WTC11 (cell line): Measurements from ENCODE around the gene STAB2. TPM values are rescaled to one million over a fixed set of nuclear protein-coding genes. Genes with fewer than 3 reads are reported as not detected.

ENCODE experiments used
- ATAC-seq: fragments of 200-7000 bp; cut with Tn5 transposase; 2 replicates; pipeline ENCODE4 v1.10.0; 2021; ENCODE audit warnings: mild to moderate bottlenecking, moderate library complexity
- CTCF ChIA-PET: fragments of 300-600 bp; sonication (Branson Sonifier 250); formaldehyde crosslinking; loops from one replicate; lab custom pipeline; 2021; ENCODE audit warnings: antibody characterized with exemption; lab: Charles Lee
- POLR2A ChIA-PET: fragments of 350-600 bp; sonication (Branson Sonifier 250); formaldehyde crosslinking; loops from one replicate; lab custom pipeline; 2021; ENCODE audit warnings: antibody characterized with exemption; lab: Charles Lee
- DNase-seq: peaks from one replicate; pipeline ENCODE4 v3.0.0; 2021; ENCODE audit warnings: low spot score
- H3K27ac Mint-ChIP-seq: 2 replicates; pipeline ENCODE4 v1.8.0; 2021; ENCODE audit warnings: mixed read lengths
- H3K27me3 Mint-ChIP-seq: 2 replicates; pipeline ENCODE4 v1.8.0; 2021; ENCODE audit warnings: low read depth, mild to moderate bottlenecking, moderate library complexity, mixed read lengths
- H3K36me3 Mint-ChIP-seq: 2 replicates; pipeline ENCODE4 v1.8.0; 2021; ENCODE audit warnings: mixed read lengths
- H3K4me1 Mint-ChIP-seq: 2 replicates; pipeline ENCODE4 v1.8.0; 2022; ENCODE audit warnings: mixed read lengths
- H3K4me3 Mint-ChIP-seq: 2 replicates; pipeline ENCODE4 v1.8.0; 2021; ENCODE audit warnings: mild to moderate bottlenecking, moderate library complexity, mixed read lengths
- H3K9me3 Mint-ChIP-seq: 2 replicates; pipeline ENCODE4 v1.8.0; 2021; ENCODE audit warnings: mixed read lengths
- CREB1 ChIP-seq: sonication (generic); formaldehyde crosslinking; IDR thresholded peaks from 2 replicates; pipeline ENCODE4 v1.8.0; 2023; ENCODE audit warnings: mild to moderate bottlenecking, missing genetic modification reagents
- CREM ChIP-seq: sonication (generic); formaldehyde crosslinking; IDR thresholded peaks from 2 replicates; pipeline ENCODE4 v1.8.1; 2022; ENCODE audit warnings: mild to moderate bottlenecking, missing genetic modification reagents, moderate library complexity
- ELF4 ChIP-seq: sonication (generic); formaldehyde crosslinking; IDR thresholded peaks from 2 replicates; pipeline ENCODE4 v1.8.1; 2022; ENCODE audit warnings: low read depth, mild to moderate bottlenecking, moderate library complexity, missing genetic modification reagents
- ESRRA ChIP-seq: sonication (generic); formaldehyde crosslinking; IDR thresholded peaks from 2 replicates; pipeline ENCODE4 v1.8.1; 2022; ENCODE audit warnings: mild to moderate bottlenecking, missing genetic modification reagents, borderline replicate concordance
- FOXP1 ChIP-seq: sonication (generic); formaldehyde crosslinking; IDR thresholded peaks from 2 replicates; pipeline ENCODE4 v1.8.0; 2022; ENCODE audit warnings: missing genetic modification reagents, mild to moderate bottlenecking, moderate library complexity, borderline replicate concordance
- GTF2I ChIP-seq: fragments of 250-450 bp; sonication (Bioruptor Pico); conservative IDR thresholded peaks from 2 replicates; pipeline ENCODE4 v1.4.0; 2021; ENCODE audit warnings: mild to moderate bottlenecking
- HMGA2 ChIP-seq: fragments of 250-450 bp; sonication (Bioruptor Pico); IDR thresholded peaks from 2 replicates; pipeline ENCODE4 v1.4.0; 2021; ENCODE audit warnings: mild to moderate bottlenecking, moderate library complexity
- JUN ChIP-seq: sonication (generic); formaldehyde crosslinking; IDR thresholded peaks from 2 replicates; pipeline ENCODE4 v1.8.0; 2023; ENCODE audit warnings: mild to moderate bottlenecking, missing genetic modification reagents
- MXD4 ChIP-seq: fragments of 250-450 bp; sonication (Bioruptor Pico); IDR thresholded peaks from 2 replicates; pipeline ENCODE4 v1.8.0; 2021; ENCODE audit warnings: mild to moderate bottlenecking, moderate library complexity, borderline replicate concordance
- NFE2L1 ChIP-seq: sonication (generic); formaldehyde crosslinking; IDR thresholded peaks from 2 replicates; pipeline ENCODE4 v1.8.1; 2023; ENCODE audit warnings: missing genetic modification reagents
- NR2C2 ChIP-seq: sonication (generic); formaldehyde crosslinking; IDR thresholded peaks from 2 replicates; pipeline ENCODE4 v1.8.0; 2022; ENCODE audit warnings: mild to moderate bottlenecking, missing genetic modification reagents
- NR3C1 ChIP-seq: sonication (generic); formaldehyde crosslinking; conservative IDR thresholded peaks from 2 replicates; pipeline ENCODE4 v1.8.1; 2023; ENCODE audit warnings: low read depth, mild to moderate bottlenecking, missing genetic modification reagents
- OVOL2 ChIP-seq: fragments of 250-450 bp; sonication (Bioruptor Pico); IDR thresholded peaks from 2 replicates; pipeline ENCODE4 v1.9.0; 2021; ENCODE audit warnings: mild to moderate bottlenecking, borderline replicate concordance
- PRRX2 ChIP-seq: fragments of 250-450 bp; sonication (Bioruptor Pico); IDR thresholded peaks from 2 replicates; pipeline ENCODE4 v1.8.0; 2021; ENCODE audit warnings: mild to moderate bottlenecking
- SMAD3 ChIP-seq: sonication (generic); formaldehyde crosslinking; IDR thresholded peaks from 2 replicates; pipeline ENCODE4 v1.8.0; 2022; ENCODE audit warnings: missing genetic modification reagents, mild to moderate bottlenecking, borderline replicate concordance
- TEAD1 ChIP-seq: sonication (generic); formaldehyde crosslinking; IDR thresholded peaks from 2 replicates; pipeline ENCODE4 v1.8.0; 2022; ENCODE audit warnings: mild to moderate bottlenecking, missing genetic modification reagents
- TEAD4 ChIP-seq: sonication (generic); formaldehyde crosslinking; IDR thresholded peaks from 2 replicates; pipeline ENCODE4 v1.8.0; 2022; ENCODE audit warnings: mild to moderate bottlenecking, missing genetic modification reagents
- ZBTB21 ChIP-seq: sonication (generic); formaldehyde crosslinking; IDR thresholded peaks from 2 replicates; pipeline ENCODE4 v1.8.1; 2023; ENCODE audit warnings: mild to moderate bottlenecking, missing genetic modification reagents, borderline replicate concordance
- ZNF396 ChIP-seq: fragments of 250-450 bp; sonication (Bioruptor Pico); IDR thresholded peaks from 2 replicates; pipeline ENCODE4 v1.8.0; 2021; ENCODE audit warnings: mild to moderate bottlenecking, moderate library complexity, borderline replicate concordance
- ZNF671 ChIP-seq: fragments of 250-450 bp; sonication (Bioruptor Pico); IDR thresholded peaks from 2 replicates; pipeline ENCODE4 v1.8.0; 2021; ENCODE audit warnings: mild to moderate bottlenecking
- total RNA-seq: library from RNA; stranded (reverse); gene quantifications from 3 replicates; pipeline ENCODE4 v1.2.3, GENCODE V29; 2021
- TF ChIP-seq, protein P1 (sequence below): fragments of 250-450 bp; sonication (Bioruptor Pico); IDR thresholded peaks from 2 replicates; pipeline ENCODE4 v1.9.0; 2021; ENCODE audit warnings: mild to moderate bottlenecking
- TF ChIP-seq, protein P2 (sequence below): fragments of 250-450 bp; sonication (Bioruptor Pico); IDR thresholded peaks from 2 replicates; pipeline ENCODE4 v1.9.0; 2021; ENCODE audit warnings: mild to moderate bottlenecking
- TF ChIP-seq, protein P3 (sequence below): sonication (generic); formaldehyde crosslinking; IDR thresholded peaks from 2 replicates; pipeline ENCODE4 v1.8.1; 2022; ENCODE audit warnings: low read depth, mild to moderate bottlenecking, moderate library complexity, missing genetic modification reagents, borderline replicate concordance
- TF ChIP-seq, protein P4 (sequence below): sonication (generic); formaldehyde crosslinking; IDR thresholded peaks from 2 replicates; pipeline ENCODE4 v1.8.0; 2022; ENCODE audit warnings: missing genetic modification reagents
- TF ChIP-seq, protein P5 (sequence below): sonication (generic); formaldehyde crosslinking; IDR thresholded peaks from 2 replicates; pipeline ENCODE4 v1.8.1; 2022; ENCODE audit warnings: missing genetic modification reagents, borderline replicate concordance

Gene STAB2
- total RNA-seq, 1 experiment from 2014 or later: 0.48 TPM

DNA sequence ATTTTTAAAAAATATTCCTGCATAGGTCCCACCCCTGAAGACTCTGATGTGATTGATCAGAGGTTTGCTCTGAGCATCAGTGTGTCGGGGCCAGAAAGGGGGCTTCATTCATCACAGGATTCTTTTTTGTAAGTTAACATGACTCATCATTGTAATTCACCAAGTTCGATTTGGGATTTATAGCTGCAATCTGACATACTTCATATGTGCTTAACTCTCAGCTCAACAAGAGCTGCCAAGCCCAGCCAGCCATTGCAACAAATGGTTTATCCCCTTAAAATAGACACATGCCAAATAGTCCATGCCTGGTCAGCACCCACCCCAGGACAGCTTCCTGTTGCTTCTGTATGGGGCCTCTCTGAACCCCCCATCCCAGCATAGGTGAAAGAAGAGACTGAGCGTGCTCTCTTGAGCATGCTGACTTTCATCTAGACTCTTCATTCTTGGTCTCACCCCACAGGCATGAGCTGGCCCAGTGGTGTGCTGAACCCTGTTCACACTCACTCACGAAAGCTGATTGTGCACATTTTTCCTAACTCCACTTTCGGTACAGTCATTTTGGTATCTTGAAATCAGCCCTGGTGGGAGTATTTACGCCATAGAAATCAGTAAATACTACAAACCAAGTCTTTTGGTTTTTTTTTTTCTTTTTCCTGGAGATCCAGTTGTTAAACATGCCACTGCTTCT is 101.4 kb downstream of the STAB2 start:
- no peak overlapping the region for H3K4me3 Mint-ChIP-seq
- POLR2A ChIA-PET: interaction anchor here (0.5 kb wide), 1 partner anchor 242 kb away, joined by 3 read pairs; no protein-coding TSS in a partner anchor
- H3K27ac Mint-ChIP-seq: no peak overlapping the region
- H3K4me1 Mint-ChIP-seq: peaks cover 8% of the 10 kb centered on the region
- DNase-seq: no peak
- ATAC-seq: no peak
- H3K27me3 Mint-ChIP-seq: no peaks in the 10 kb centered on the region
- H3K36me3 Mint-ChIP-seq: no peaks in the 10 kb centered on the region
- CTCF ChIA-PET: no interaction called here
- no peaks in the 10 kb centered on the region for H3K9me3 Mint-ChIP-seq
- TF ChIP-seq NFE2L1 (CRISPR knock-in tag) (no peak), TEAD4 (CRISPR knock-in tag) (no peak), ESRRA (CRISPR knock-in tag) (no peak), ELF4 (CRISPR knock-in tag) (no peak), ZBTB21 (CRISPR knock-in tag) (no peak), OVOL2 (CRISPR knock-in tag) (no peak), ZNF396 (CRISPR knock-in tag) (no peak), NR3C1 (CRISPR knock-in tag) (no peak), ZNF671 (CRISPR knock-in tag) (no peak), GTF2I (CRISPR knock-in tag) (no peak), JUN (CRISPR knock-in tag) (no peak), HMGA2 (CRISPR knock-in tag) (no peak), MXD4 (CRISPR knock-in tag) (no peak), FOXP1 (no peak)
- TF ChIP-seq, protein P1, sequence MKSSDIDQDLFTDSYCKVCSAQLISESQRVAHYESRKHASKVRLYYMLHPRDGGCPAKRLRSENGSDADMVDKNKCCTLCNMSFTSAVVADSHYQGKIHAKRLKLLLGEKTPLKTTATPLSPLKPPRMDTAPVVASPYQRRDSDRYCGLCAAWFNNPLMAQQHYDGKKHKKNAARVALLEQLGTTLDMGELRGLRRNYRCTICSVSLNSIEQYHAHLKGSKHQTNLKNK (CRISPR knock-in tag): no peak
- TF ChIP-seq, protein P2, sequence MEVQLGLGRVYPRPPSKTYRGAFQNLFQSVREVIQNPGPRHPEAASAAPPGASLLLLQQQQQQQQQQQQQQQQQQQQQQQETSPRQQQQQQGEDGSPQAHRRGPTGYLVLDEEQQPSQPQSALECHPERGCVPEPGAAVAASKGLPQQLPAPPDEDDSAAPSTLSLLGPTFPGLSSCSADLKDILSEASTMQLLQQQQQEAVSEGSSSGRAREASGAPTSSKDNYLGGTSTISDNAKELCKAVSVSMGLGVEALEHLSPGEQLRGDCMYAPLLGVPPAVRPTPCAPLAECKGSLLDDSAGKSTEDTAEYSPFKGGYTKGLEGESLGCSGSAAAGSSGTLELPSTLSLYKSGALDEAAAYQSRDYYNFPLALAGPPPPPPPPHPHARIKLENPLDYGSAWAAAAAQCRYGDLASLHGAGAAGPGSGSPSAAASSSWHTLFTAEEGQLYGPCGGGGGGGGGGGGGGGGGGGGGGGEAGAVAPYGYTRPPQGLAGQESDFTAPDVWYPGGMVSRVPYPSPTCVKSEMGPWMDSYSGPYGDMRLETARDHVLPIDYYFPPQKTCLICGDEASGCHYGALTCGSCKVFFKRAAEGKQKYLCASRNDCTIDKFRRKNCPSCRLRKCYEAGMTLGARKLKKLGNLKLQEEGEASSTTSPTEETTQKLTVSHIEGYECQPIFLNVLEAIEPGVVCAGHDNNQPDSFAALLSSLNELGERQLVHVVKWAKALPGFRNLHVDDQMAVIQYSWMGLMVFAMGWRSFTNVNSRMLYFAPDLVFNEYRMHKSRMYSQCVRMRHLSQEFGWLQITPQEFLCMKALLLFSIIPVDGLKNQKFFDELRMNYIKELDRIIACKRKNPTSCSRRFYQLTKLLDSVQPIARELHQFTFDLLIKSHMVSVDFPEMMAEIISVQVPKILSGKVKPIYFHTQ (CRISPR knock-in tag): no peak
- TF ChIP-seq, protein P3, sequence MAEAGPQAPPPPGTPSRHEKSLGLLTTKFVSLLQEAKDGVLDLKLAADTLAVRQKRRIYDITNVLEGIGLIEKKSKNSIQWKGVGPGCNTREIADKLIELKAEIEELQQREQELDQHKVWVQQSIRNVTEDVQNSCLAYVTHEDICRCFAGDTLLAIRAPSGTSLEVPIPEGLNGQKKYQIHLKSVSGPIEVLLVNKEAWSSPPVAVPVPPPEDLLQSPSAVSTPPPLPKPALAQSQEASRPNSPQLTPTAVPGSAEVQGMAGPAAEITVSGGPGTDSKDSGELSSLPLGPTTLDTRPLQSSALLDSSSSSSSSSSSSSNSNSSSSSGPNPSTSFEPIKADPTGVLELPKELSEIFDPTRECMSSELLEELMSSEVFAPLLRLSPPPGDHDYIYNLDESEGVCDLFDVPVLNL: no peak
- TF ChIP-seq, protein P4, sequence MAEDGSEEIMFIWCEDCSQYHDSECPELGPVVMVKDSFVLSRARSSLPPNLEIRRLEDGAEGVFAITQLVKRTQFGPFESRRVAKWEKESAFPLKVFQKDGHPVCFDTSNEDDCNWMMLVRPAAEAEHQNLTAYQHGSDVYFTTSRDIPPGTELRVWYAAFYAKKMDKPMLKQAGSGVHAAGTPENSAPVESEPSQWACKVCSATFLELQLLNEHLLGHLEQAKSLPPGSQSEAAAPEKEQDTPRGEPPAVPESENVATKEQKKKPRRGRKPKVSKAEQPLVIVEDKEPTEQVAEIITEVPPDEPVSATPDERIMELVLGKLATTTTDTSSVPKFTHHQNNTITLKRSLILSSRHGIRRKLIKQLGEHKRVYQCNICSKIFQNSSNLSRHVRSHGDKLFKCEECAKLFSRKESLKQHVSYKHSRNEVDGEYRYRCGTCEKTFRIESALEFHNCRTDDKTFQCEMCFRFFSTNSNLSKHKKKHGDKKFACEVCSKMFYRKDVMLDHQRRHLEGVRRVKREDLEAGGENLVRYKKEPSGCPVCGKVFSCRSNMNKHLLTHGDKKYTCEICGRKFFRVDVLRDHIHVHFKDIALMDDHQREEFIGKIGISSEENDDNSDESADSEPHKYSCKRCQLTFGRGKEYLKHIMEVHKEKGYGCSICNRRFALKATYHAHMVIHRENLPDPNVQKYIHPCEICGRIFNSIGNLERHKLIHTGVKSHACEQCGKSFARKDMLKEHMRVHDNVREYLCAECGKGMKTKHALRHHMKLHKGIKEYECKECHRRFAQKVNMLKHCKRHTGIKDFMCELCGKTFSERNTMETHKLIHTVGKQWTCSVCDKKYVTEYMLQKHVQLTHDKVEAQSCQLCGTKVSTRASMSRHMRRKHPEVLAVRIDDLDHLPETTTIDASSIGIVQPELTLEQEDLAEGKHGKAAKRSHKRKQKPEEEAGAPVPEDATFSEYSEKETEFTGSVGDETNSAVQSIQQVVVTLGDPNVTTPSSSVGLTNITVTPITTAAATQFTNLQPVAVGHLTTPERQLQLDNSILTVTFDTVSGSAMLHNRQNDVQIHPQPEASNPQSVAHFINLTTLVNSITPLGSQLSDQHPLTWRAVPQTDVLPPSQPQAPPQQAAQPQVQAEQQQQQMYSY (CRISPR knock-in tag): no peak

DNA sequence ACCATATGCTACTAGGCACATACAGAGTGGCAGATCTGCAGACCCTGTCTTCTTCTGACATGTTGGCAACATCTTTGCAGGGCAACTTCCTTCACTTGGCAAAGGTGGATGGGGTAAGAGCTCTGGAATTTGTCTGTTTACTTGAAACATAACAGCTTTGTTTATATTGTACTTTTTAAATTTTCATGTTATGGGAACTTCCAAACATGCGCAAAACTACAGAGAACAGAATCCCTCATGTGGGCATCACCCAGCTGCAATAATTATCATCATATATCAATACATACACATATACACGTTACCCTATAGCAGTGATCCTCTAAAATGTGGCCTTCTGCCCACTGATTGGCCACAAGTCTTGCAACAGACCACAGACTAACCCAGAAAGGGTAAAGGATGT is 103.4 kb downstream of the STAB2 start:
- Mint-ChIP-seq H3K27ac (no peak overlapping the region), H3K4me3 (no peak overlapping the region), H3K9me3 (no peaks in the 10 kb centered on the region), H3K27me3 (no peaks in the 10 kb centered on the region), H3K4me1 (peaks cover 8% of the 10 kb centered on the region), H3K36me3 (no peaks in the 10 kb centered on the region)
- ATAC-seq: no peak
- ChIA-PET POLR2A (no interaction called here), CTCF (no interaction called here)
- DNase-seq: no peak
- TF ChIP-seq CREB1 (CRISPR knock-in tag): no peak
- no peak for TF ChIP-seq NR2C2
- TF ChIP-seq SMAD3 (CRISPR knock-in tag): no peak
- no peak for TF ChIP-seq ELF4 (CRISPR knock-in tag)
- no peak for TF ChIP-seq ESRRA (CRISPR knock-in tag)
- TF ChIP-seq, protein P5, sequence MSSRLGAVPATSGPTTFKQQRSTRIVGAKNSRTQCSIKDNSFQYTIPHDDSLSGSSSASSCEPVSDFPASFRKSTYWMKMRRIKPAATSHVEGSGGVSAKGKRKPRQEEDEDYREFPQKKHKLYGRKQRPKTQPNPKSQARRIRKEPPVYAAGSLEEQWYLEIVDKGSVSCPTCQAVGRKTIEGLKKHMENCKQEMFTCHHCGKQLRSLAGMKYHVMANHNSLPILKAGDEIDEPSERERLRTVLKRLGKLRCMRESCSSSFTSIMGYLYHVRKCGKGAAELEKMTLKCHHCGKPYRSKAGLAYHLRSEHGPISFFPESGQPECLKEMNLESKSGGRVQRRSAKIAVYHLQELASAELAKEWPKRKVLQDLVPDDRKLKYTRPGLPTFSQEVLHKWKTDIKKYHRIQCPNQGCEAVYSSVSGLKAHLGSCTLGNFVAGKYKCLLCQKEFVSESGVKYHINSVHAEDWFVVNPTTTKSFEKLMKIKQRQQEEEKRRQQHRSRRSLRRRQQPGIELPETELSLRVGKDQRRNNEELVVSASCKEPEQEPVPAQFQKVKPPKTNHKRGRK (CRISPR knock-in tag): no peak
- TF ChIP-seq, protein P3: no peak
- no peak for TF ChIP-seq CREM (CRISPR knock-in tag)
- no peak for TF ChIP-seq TEAD1 (CRISPR knock-in tag)
- TF ChIP-seq PRRX2: no peak
